HepG2 (cell line): Measurements from ENCODE around the gene C6orf132. TPM values are rescaled to one million over a fixed set of nuclear protein-coding genes. Genes with fewer than 3 reads are reported as not detected.

Experiments used
- MAFG ChIP-seq: sonication (generic); formaldehyde crosslinking; IDR thresholded peaks from 2 replicates; pipeline ENCODE4 v1.5.1; 2020; ENCODE audit warnings: mild to moderate bottlenecking, missing genetic modification reagents
- PAWR ChIP-seq: sonication (generic); formaldehyde crosslinking; IDR thresholded peaks from 2 replicates; pipeline ENCODE4 v1.4.0; 2020; ENCODE audit warnings: missing genetic modification reagents, mild to moderate bottlenecking, borderline replicate concordance
- RBM22 ChIP-seq: fragments of 200-400 bp; formaldehyde crosslinking; optimal IDR thresholded peaks from 2 replicates; pipeline ENCODE3; 2017; ENCODE audit warnings: mild to moderate bottlenecking, low read length, moderate library complexity
- SYNCRIP ChIP-seq: fragments of 200-400 bp; formaldehyde crosslinking; IDR thresholded peaks from 2 replicates; pipeline ENCODE4 v1.6.1; 2018; ENCODE audit warnings: mild to moderate bottlenecking, low read depth, low read length; ENCODE audit not compliant: insufficient read depth
- XRCC5 ChIP-seq: fragments of 200-400 bp; formaldehyde crosslinking; optimal IDR thresholded peaks from 2 replicates; pipeline ENCODE3; 2017; ENCODE audit warnings: mild to moderate bottlenecking, low read length
- ZHX2 ChIP-seq, 2 experiments: sonication (generic) in 1 of 2; formaldehyde crosslinking in 1 of 2; IDR thresholded peaks; 2 replicates each; pipeline versions ENCODE4 v1.6.1 to v1.9.0; 2014 to 2022; ENCODE audit warnings: antibody characterized with exemption in 1 of 2, borderline replicate concordance in 1 of 2, inconsistent platforms in 1 of 2, low read depth in 1 of 2, missing genetic modification reagents in 1 of 2
- ZNF318 ChIP-seq: sonication (generic); formaldehyde crosslinking; IDR thresholded peaks from 2 replicates; pipeline ENCODE4 v1.4.0; 2020; ENCODE audit warnings: mild to moderate bottlenecking, missing genetic modification reagents
- polyA plus RNA-seq, 8 experiments: library from polyadenylated mRNA; depleted of rRNA in 3 of 8; stranded (reverse) in 7 of 8; unstranded in 1 of 8; fragments of >200 nt; fragmentation: Illumina TruSeq in 4 of 8; extraction: Trizol in 4 of 8; gene quantifications; 2 replicates each; pipeline versions ENCODE4 v1.2.1 to v1.2.3, GENCODE V29; 2011 to 2016; ENCODE audit warnings: low read depth in 4 of 8, missing spikeins in 1 of 8, mixed read lengths in 1 of 8; ENCODE audit not compliant: insufficient read depth in 1 of 8
- total RNA-seq, 5 experiments: library from RNA; depleted of rRNA; stranded (reverse); fragments of >200 nt; fragmentation: Illumina TruSeq; extraction: Trizol; gene quantifications; 2 replicates each; pipeline ENCODE4 v1.2.3, GENCODE V29; 2016; ENCODE audit warnings: low read depth in 1 of 5
- TF ChIP-seq, protein P1 (sequence below): sonication (generic); formaldehyde crosslinking; IDR thresholded peaks from 2 replicates; pipeline ENCODE4 v1.4.0; 2020; ENCODE audit warnings: missing genetic modification reagents, borderline replicate concordance

Gene C6orf132
- total and polyA plus RNA-seq, 2 of the 13 experiments (the other 11 are each of a cell fraction or from before 2014, with no cell fraction given), result 0.78 to 3.0 TPM

DNA sequence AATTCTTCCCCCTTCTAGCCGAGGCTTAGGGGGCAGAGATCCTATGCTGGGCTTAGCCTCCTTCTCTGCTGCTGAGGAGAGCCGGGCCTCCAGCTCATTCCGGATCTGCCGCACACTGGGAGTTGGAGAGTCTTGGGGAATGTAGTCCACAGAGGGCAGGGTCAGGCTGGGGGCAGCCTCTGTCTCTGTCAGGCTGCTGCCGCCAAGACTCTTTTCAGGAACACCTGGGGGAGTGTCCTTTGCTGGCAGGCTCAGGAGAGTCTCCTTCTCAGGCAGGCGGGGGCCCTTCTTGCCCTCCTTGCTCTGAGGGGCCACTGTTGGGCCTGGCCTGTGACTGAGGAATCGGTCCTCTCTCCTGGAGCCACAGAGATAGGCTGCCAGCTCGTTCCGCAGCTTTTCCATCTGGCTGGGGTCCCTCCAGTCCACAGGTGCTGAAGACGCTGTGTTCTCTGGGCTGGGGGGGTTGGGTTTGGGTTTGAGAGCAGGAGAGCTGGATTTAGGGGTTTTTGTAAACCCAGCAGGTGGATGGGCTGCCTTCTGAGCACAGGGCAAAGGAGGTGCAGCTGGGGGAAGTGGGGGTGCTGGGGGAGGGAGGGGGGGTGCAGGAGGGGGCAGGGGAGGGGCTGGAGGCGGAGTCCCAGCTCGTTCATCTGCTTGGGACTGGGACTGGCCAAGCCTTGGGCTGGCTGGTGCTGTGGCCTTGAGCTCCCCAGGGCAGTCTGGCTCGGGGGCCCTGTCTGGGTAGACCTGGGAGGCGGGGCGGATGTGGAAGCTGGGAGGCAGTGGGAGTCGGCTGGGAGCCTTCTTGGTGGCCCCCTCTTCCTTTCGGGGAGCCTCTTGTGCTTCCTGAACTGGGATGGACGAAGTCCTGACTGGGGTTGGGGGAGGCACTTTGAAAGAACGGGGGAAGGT is 36.1 kb downstream of the C6orf132 start (continued):
- no peak for TF ChIP-seq SYNCRIP
- TF ChIP-seq RBM22, result no peak
- no peak for TF ChIP-seq XRCC5
- no peak for TF ChIP-seq PAWR
- TF ChIP-seq ZNF318 (CRISPR knock-in tag), result no peak
- TF ChIP-seq, protein P1, sequence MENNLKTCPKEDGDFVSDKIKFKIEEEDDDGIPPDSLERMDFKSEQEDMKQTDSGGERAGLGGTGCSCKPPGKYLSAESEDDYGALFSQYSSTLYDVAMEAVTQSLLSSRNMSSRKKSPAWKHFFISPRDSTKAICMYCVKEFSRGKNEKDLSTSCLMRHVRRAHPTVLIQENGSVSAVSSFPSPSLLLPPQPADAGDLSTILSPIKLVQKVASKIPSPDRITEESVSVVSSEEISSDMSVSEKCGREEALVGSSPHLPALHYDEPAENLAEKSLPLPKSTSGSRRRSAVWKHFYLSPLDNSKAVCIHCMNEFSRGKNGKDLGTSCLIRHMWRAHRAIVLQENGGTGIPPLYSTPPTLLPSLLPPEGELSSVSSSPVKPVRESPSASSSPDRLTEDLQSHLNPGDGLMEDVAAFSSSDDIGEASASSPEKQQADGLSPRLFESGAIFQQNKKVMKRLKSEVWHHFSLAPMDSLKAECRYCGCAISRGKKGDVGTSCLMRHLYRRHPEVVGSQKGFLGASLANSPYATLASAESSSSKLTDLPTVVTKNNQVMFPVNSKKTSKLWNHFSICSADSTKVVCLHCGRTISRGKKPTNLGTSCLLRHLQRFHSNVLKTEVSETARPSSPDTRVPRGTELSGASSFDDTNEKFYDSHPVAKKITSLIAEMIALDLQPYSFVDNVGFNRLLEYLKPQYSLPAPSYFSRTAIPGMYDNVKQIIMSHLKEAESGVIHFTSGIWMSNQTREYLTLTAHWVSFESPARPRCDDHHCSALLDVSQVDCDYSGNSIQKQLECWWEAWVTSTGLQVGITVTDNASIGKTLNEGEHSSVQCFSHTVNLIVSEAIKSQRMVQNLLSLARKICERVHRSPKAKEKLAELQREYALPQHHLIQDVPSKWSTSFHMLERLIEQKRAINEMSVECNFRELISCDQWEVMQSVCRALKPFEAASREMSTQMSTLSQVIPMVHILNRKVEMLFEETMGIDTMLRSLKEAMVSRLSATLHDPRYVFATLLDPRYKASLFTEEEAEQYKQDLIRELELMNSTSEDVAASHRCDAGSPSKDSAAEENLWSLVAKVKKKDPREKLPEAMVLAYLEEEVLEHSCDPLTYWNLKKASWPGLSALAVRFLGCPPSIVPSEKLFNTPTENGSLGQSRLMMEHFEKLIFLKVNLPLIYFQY (CRISPR knock-in tag), result peak; percentile 71; the same call in 1 of the 2 replicates
- TF ChIP-seq MAFG (CRISPR knock-in tag), result 0 out of 2 replicates have a peak, but pooled peaks have one; percentile 22
- no peak for TF ChIP-seq ZHX2 (IDR thresholded peaks at IDR 0.05; ENCODE audit: low read depth)
- TF ChIP-seq ZHX2 (CRISPR knock-in tag; IDR thresholded peaks at IDR 0.05; ENCODE audit: borderline replicate concordance), result no peak
